HuH-7 (cell line): ENCODE measurements around the gene PPP2R2C.

Experiments used
- DNase-seq: peaks from one replicate; pipeline ENCODE4 v3.0.0; 2011; ENCODE audit warnings: low spot score

Gene PPP2R2C

GRCh38 chr4:6401797-6402196 lies 70.6 kb downstream of the PPP2R2C start:
- no peak for DNase-seq

- DNase-seq, result no peak
Observed at GRCh38 chr4:6396696-6397236, 75.6 kb downstream of the PPP2R2C start.

GRCh38 chr4:6395466-6396228 lies 76.8 kb downstream of the PPP2R2C start:
- DNase-seq, result no peak

GRCh38 chr4:6394671-6395081 lies 77.7 kb downstream of the PPP2R2C start:
- DNase-seq, result no peak

- DNase-seq, result no peak
Observed at GRCh38 chr4:6393544-6394475, 78.6 kb downstream of the PPP2R2C start.

GRCh38 chr4:6393066-6393465 lies 79.3 kb downstream of the PPP2R2C start:
- DNase-seq, result no peak

GRCh38 chr4:6392407-6392806 lies 80.0 kb downstream of the PPP2R2C start:
- no peak for DNase-seq

GRCh38 chr4:6391852-6392188 lies 80.6 kb downstream of the PPP2R2C start:
- DNase-seq, result no peak

- no peak for DNase-seq
Observed at GRCh38 chr4:6391186-6391851, 81.1 kb downstream of the PPP2R2C start.

- no peak for DNase-seq
Observed at GRCh38 chr4:6390356-6390755, 82.1 kb downstream of the PPP2R2C start.

GRCh38 chr4:6389142-6389825 lies 83.1 kb downstream of the PPP2R2C start:
- DNase-seq, result no peak

- no peak for DNase-seq
Observed at GRCh38 chr4:6388713-6389112, 83.7 kb downstream of the PPP2R2C start.

- no peak for DNase-seq
Observed at GRCh38 chr4:6387946-6388345, 84.5 kb downstream of the PPP2R2C start.

- no peak for DNase-seq
Observed at GRCh38 chr4:6386091-6386490, 86.3 kb downstream of the PPP2R2C start.

GRCh38 chr4:6385288-6385687 lies 87.1 kb downstream of the PPP2R2C start:
- no peak for DNase-seq

GRCh38 chr4:6384541-6384940 lies 87.9 kb downstream of the PPP2R2C start:
- DNase-seq, result no peak

GRCh38 chr4:6383929-6384328 lies 88.5 kb downstream of the PPP2R2C start:
- no peak for DNase-seq

- DNase-seq, result no peak
Observed at GRCh38 chr4:6383009-6383404, 89.4 kb downstream of the PPP2R2C start.

GRCh38 chr4:6381571-6382123 lies 90.8 kb downstream of the PPP2R2C start:
- DNase-seq, result no peak

- DNase-seq, result no peak
Observed at GRCh38 chr4:6380746-6381410, 91.5 kb downstream of the PPP2R2C start.
